Measurements from ENCODE around the gene DUT.

DUT gene

DNA sequence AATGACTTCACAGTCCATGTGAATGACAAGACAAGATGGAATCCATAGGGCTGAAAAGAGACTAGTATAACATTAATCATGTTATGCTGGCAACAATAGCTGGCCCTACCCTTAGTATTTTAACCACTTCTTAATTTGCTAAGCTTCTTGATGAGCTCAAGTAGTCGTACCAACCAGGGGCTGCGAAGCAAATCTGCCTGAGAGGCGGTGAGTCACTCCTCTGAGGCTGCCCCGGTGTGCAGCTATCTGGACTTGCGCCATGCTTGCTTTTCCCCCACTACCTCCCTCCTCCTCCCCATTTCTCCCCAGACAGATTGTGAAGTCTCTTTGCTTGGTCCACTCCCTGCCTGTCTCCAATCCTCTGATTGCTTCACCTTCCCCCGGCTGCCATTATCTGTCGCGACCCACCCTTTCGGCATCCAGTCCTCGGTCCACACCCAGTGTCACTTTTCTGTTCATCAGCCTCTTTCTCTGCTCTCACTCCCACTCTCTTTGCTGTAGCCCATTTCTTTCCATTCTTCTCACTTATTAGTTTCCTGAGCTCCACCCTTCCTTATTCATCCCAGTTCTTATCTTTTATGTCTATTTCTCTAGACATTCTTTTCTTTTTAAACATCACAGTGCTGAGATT is 42.7 kb downstream of the DUT start:
- DNase-seq, result no peak

DNA sequence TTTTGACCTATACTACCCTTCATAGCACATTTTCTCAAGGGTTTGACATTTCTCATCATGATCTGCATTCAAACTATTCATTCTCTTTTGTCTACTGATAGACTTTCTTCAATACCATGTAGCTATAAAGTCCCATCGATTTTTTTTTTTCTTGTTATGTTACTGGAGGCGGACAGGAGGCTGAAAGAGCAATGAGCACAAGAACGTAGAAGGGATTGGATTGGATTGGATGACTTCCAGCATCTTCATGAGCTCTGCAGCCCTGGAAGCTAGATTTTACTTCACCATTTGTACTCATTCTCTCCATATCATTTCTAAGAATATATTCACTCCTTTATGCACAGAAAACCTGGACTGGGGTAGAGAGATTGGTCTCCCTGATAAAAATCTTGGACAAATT is 43.2 kb downstream of the DUT start:
- no peak for DNase-seq

DNA sequence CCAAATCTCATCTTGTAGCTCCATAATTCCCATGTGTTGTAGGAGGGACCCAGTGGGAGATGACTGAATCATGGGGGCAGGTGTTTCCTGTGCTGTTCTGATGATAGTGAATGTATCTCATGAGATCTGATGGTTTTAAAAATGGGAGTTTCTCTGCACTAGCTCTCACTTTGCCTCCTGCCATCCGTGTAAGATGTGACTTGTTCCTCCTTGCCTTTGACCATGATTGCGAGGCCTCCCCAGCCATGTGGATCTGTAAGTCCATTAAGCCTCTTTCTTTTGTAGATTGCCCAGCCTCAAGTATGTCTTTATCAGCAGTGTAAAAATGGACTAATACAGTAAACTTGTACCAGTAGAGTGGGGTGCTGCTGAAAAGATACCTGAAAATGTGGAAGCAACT is 44.5 kb downstream of the DUT start:
- DNase-seq, result no peak

DNA sequence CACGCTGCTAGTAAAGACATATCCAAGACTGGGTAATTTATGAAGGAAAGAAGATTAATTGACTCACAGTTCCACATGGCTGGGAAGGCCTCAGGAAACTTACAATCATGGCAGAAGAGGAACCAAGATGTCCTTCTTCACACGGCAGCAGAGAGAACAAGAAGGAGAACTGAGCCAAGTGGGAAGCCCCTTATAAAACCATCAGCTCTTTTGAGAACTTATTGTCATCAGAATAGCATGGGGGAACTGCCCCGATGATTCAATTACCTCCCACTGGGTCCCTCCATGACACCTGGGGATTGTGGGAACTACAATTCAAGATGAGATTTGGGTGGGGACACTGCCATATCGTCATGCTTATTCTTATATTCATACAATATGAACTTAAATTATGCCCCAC is 49.0 kb downstream of the DUT start:
- DNase-seq, result no peak

DNA sequence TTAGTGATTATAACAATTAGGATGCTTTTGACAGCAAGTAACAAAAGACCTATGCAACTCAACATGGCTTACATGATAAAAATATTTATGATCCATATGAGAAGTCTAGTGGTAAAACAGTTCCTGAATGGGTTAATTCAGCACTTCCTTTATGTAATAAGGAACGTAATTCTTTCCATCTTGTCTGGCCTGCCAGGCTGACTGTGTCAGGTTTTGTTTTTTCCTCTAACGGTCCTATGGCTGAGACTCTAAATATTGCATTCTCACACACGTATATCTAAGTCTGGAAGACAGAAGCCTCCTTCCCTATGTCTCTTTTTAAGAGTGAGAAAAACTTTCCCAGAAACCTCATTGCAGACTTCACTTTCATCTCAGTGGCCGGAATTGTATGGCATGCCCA is 50.6 kb downstream of the DUT start:
- DNase-seq, result no peak

DNA sequence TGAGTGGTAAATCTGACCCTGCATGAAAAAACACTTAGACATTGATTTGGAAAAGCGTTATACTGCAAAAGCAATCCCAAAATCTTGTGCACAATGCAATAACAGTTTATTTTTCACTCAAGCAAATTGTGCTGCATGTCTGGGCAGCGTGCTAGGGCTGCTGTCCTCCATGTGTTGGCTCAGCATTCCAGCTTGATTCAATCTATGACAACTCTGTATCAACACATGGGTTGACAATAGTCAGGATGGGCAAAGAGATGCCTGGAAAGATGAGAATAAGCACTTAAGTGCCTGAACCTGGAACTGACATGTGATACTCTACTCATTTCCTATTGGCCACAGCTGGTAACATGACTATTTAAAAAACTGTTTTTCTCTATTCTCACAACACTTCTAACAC is 51.8 kb downstream of the DUT start:
- no peak for DNase-seq

DNA sequence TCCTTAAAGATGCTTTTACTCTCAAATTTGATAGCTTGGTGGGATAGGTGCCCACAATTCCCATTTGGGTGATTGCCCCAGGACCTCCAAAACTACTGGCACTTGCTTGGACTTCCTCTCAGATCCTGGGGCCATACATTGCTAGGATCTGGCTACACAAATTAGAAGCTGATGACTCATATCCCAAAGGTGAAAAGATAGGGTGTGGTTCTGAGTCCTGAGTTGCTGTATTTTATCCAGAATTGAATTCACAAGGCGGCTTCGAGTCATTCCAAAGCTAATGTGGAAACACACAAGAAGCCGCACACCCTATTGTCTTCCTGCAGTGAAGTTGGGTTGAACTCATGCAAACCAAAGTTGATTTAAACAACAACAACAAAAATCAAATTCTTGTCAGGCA is 53.4 kb downstream of the DUT start:
- DNase-seq, result no peak

DNA sequence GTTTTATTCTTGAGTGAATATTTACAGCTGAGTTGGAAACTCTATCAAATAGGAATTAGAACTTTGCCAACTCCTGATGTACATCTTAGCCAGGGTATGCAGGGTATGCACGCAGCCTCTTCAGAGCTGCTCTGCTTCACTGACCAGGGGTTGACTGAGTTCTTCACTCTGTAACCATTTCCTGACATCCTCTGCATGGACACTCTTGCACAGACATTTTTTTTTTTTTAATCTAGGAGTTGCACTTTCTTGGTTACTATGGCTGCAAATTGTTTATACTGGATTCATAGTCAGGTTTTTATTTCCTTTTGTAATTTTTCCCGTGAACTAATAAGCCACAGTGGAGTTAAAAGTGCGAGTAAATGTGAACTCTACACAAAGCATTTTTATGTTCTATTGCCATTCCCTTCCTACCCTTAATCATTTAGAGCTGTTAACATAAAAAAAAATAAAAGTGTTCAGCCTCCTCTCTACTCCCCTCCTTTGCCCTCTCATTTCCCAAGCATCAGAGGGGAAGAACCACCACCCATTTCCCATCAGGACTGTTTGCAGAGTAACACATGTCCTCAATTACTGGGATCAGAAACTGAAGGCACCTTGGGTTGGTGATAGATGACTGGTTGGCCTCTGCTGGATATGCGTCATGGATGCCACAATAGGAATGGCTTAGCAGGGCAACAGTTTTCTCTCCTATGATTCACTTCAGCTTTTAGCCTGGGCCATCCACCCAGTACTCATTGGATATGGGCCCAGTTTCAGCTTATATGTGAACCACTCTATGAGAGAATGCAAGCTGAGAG is 54.0 kb downstream of the DUT start:
- no peak for DNase-seq

DNA sequence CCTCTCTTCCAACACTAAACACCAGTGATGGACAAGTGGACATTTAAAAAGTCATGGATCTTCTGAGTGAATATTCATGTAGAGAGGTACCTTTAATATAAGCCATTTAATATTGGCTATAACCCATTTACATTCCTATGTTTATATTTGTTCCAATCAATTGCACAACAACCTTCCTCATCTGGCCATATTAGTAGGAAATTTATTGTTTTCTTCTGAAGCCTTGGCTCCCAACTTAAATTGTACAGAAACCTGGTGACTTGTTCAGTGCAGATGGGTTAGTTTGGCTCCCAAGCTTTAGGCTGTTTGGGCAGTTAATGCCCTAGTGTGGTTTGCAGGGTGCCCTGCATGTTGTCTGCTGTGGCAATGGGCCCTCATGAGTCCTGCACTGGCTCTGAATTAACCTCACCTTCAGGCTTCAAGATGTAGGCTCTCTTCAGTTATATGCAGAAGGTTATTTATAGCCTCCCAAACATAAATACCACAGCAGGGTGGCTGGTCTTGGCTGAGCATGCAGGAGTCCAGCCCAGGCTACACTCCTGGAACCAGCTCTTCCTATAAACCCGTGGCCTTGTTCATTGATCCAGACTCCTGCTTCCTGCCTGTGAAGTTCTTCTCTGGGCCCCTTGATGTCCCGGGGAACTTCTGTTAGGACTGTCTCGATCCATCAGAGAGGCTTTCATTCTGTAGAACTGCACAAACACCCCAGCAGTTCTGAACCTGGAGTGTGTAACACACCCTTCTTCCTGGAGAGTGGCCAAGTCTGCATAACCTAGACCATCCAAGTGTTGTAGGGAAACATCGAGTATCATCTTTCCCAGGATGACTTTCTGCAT is 57.0 kb downstream of the DUT start:
- DNase-seq, result no peak

DNA sequence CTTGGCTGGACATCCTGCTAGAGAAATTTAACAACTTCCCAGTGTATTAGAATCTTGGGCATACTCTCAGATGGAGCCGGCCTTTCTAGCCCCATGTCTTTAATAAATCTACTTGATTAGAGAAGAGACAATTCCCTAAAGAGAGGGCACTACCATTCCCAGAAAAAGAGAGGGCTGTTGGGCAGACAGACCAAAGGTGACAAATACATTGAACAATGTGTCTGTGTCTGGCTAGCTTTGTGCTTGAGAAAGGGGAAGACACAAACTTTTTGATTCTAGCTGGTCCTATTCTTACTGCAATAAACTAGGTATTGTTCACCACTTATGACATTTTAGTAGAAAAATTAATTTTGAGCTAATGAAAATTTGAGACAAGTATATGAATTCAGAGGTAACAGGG is 57.7 kb downstream of the DUT start:
- DNase-seq, result no peak

DNA sequence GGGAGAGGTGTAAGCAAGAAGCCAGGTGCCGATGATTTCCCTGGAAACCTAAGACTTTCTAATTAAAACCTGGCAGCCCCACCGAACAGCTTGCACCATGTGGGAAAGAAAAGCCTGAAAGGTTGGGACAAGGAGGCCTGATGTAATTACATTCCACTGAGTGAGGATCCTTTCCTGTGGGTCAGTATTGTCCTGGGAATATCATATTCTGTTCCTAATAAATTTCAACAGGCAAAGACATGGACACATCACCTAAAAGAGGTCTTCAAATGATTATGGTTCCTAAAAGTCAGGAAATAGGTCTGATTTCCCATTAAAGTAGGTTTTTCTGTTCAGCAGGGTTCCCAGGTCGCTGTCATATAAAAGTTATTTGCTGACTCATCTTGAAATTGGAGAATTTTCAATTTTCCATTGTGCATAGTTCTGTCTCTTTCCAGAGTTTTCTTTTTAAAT is 58.5 kb downstream of the DUT start:
- DNase-seq, result no peak

DNA sequence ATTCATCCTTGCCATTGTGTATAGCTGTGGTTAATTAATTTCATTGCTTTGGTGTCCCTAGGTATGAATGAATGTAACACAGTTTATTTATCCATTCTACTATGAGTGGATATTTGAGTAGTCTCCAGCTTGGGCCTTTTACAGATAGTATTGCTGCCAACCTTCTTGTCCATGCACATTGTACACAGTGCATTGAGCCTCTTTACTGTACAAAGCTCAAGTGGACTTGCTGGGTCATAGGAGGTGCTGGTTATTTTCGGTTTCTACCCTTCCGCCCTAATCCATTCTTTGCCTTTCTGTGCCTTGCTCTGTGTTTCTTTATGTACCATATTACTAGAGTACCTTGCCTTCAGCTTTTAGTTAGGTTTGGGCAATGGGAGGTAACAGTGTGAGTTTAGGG is 60.7 kb downstream of the DUT start:
- DNase-seq, result no peak

DNA sequence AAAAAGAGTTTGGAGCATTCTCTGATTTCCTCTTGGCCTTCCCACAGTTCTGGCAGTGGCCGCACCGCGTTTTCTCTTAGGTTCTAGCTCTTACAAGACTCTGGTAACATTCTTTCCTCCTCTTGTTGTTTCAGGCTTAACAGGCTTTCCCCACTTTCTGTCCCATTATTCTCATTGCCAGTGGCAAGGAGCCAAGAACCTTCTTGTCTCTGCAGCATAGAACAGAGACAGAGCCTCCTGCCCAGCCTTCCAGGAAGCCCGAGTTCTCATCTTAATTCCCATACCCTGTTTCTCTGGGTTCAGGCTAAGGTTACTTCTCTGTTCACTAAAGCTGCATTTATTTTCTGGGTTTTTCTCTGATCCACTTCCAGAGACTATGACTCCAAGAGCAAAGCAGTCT is 61.1 kb downstream of the DUT start:
- no peak for DNase-seq

Measured in SHP77 treated with DMSO at 0.1 percent for 48 hours (cell line).